Measurements from ENCODE around the gene AHCYL2.
"Not testable (repeated sequence)": the region's sequence is repeated elsewhere in the genome, so short reads cannot be mapped to it uniquely, and the experiment has no call there.

The AHCYL2 gene

GRCh38 chr7:129423700-129424410, 199.0 kb downstream of the AHCYL2 start:
- ATAC-seq, result no peak
- no peak for DNase-seq

- no peak for DNase-seq
- no peak for ATAC-seq
These were observed 201.7 kb downstream of the AHCYL2 start for GRCh38 chr7:129426482-129426881.

GRCh38 chr7:129427526-129428045, 202.8 kb downstream of the AHCYL2 start:
- ATAC-seq (no peak), DNase-seq (no peak)

- no peak for DNase-seq
- ATAC-seq, result no peak
These were observed 207.2 kb downstream of the AHCYL2 start for GRCh38 chr7:129431911-129432643.

DNA sequence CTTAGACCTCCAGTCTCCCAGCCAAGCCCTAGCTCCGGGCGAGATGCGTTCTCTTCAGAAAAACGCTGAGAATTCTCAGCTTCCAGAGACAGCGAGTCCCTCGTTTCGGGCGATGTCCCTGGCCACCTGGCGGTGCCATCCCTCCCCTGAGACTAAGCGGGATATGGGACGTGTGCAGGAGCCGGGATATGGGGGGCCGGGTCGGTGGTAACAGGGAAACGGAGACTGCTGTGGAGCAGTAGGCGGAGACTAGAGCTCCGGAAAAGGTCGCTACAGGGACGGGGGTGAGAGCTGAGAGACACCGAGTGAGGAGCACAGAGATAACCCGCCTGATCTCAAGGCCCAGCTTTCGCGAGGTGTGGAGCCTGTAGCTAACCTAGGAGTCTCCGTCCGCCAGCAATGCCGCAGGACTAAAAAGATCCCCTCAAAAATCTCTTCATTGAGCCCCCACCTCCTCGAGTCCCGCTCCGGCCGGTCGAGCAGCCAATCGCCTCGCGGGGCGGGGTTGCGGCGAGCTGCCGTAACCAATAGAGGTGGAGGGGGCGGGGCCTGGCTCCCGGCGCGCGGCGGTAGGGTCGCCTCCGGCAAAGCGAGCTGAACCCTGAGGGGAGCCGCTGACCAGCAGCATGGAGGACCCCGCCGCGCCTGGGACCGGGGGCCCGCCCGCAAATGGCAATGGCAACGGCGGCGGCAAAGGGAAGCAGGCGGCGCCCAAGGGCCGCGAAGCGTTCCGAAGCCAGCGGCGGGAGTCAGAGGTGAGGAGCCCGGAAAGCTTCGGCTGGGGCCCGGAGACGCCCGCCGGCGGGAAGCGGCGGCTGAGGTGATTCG, 209.2 kb downstream of the AHCYL2 start, which contains the start of gene STRIP2:
TSS of gene STRIP2 (plus strand) at position 586 of the 828 bp plus-strand sequence. CDS start at position 627, 41 bp downstream.
- ATAC-seq (peak; percentile 74), DNase-seq (peak; percentile 97)

GRCh38 chr7:129434675-129435318, 210.0 kb downstream of the AHCYL2 start:
- DNase-seq (peak; percentile 11), ATAC-seq (no peak)

DNA sequence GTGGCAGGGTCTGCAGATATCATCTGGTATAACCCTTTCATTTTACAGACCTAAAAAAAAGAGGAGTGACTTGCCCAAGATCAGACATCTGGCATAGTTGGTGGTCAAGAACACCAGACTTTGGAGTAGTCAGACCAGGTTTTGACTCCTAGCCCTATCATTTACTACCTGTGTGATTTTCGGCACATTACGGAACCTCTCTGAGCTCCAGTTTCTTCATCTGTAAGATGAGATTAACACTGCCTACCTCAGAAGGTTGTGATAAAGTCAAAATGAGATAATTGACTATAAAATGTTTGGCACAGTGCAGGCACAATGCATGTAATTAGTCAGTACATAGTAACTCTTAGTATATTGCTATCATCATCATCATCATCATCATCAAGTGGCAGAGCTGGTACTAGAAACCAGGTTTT, 210.6 kb downstream of the AHCYL2 start:
- no peak for DNase-seq

GRCh38 chr7:129436335-129436923, 211.6 kb downstream of the AHCYL2 start:
- ATAC-seq (no peak), DNase-seq (no peak)

More for the DNA sequence above, 210.6 kb downstream of the AHCYL2 start:
- ATAC-seq, result no peak

DNA sequence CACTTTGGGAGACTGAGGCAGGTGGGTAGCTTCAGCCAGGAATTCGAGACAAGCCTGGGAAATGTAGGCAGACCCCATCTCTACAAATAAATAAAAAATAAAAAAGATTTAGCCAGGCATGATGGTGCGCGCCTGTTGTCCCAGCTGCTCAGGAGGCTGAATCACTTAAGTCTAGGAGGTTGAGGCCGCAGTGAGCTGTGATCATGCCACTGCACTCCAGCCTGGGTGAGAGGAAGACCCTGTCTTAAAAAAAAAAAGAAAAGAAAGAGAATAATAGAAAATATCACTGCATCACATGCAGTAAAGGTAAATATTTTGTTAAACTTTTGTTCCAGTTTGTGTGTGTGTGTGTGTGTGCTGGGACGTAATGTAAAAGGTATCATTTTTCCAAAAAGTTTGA, 212.4 kb downstream of the AHCYL2 start:
- DNase-seq (no peak), ATAC-seq (no peak)

DNA sequence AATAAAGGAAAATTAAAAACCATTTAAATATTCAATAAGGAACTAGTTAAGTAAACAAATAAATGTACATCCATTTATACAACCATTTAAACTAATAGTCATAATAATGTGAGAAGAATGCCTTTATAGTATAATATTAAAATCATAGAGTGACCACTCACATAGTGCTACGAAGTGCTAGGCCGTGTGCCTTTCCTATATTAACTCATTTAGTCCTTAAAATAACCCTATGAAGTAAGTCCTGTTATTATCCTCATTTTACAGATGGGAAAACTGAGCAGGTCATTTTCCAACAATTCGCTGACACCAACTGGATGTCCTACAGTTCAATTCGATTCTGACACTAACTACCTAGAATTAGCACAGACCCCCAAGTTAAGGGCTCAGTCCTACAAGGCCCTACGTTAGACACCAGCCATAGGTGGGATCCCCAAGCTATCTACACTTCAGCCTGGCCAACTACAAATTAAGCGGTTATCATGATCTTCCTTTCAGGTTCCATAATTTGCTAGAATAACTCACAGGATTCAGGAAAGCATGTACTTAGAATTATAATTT, 213.5 kb downstream of the AHCYL2 start:
- no peak for DNase-seq
- ATAC-seq, result no peak

DNA sequence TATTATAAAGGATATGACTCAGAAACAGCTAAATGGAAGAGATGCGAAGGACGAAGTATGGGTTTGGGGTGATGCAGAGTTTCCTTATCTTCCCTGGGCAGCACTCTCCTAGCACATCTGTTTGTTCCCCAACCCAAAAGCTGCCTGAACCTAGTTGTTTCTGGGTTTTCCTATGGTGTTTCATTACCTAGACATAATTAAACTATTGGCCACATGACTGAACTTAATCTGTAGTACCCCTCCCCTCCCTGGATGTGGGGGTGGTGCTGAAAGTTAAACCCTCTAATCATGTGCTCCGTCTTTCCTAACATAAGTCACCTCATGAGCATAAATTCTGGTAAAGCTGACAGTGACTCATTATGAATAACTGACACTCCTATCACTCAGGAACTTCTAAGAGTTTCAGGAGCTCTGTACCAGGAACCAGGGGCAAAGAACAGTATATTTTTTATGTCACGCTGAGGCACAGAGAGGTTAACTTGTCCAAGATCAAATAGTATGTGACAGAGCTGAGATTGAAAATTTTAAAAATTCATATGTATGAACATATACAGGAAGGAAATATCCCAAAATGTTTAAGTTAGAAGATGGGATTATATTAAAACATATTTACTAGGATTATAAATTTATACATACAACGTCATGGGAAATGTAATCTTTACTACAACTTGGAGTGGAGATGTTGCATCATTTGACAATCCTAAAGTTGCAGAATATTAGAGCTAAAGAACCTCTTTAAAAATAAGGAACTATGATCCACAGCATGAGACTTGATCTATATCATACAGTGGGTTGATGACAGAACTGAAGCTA, 214.2 kb downstream of the AHCYL2 start:
- ATAC-seq (peak; percentile 81), DNase-seq (peak; percentile 65)

- ATAC-seq (no peak), DNase-seq (no peak)
These were observed 215.3 kb downstream of the AHCYL2 start for GRCh38 chr7:129439963-129440625.

- DNase-seq (no peak), ATAC-seq (no peak)
These were observed 218.8 kb downstream of the AHCYL2 start for GRCh38 chr7:129443612-129444011.

DNA sequence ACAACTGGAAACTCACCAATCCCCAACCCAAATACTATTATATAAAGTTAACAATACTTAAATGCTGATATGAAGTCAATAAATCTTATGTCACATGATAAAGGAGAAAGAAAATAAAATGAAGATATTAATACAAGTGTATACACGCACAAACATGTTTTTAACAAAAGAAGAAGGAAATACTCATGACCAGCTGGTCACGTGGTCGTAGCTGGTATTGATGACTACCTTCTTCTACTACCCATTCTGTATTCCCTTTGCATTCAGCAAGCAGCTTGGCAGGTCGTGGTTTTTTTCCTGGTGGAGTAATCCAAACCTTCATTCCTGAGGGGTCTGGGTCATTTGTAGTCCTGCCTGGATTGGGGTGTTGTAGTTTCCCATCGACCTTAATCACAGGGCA, 219.9 kb downstream of the AHCYL2 start:
- not testable (repeated sequence) for ATAC-seq, DNase-seq

GRCh38 chr7:129446925-129447324, 222.1 kb downstream of the AHCYL2 start:
- not testable (repeated sequence) for ATAC-seq, DNase-seq

DNA sequence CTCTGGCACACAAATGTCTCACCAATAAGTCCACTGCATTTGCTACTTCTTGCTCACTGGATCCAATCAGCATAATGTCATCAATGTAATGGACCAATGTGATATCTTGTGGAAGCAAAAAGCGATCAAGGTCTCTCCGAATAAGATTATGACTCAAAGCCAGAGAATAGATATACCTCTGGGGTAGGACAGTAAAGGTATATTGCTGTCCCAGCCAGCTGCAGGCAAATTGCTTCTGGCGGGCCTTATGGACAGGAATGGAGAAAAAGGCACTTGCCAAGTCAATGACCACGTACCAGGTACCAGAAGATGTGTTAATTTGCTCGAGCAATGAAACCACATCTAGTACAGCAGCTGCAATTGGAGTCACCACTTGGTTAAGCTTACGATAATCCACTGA, 222.6 kb downstream of the AHCYL2 start:
- DNase-seq, ATAC-seq: not testable (repeated sequence)

GRCh38 chr7:129448608-129449007, 223.8 kb downstream of the AHCYL2 start:
- DNase-seq, ATAC-seq: not testable (repeated sequence)

- DNase-seq, result no peak
- no peak for ATAC-seq
These were observed 225.5 kb downstream of the AHCYL2 start for GRCh38 chr7:129450295-129450694.

GRCh38 chr7:129452589-129453231, 227.9 kb downstream of the AHCYL2 start:
- DNase-seq (no peak), ATAC-seq (no peak)
